HepG2 (cell line): ENCODE results near the gene BTBD7. TPM values are rescaled to one million over a fixed set of nuclear protein-coding genes. Genes with fewer than 3 reads are reported as not detected.

ENCODE experiments used
- ATAC-seq: fragments of 200-7000 bp; cut with Tn5 transposase; 3 replicates; pipeline ENCODE4 v1.9.1; 2020; ENCODE audit warnings: mild to moderate bottlenecking, moderate library complexity
- BruUV-seq: library from RNA; stranded (reverse); fragments of 400-500 nt; replicated peaks from 2 replicates; lab custom pipeline; 2021; lab: Mats Ljungman, UMichigan
- CTCF ChIA-PET: fragments of 300-600 bp; formaldehyde crosslinking; extraction: SDS; loops from one replicate; lab custom pipeline; 2021; ENCODE audit warnings: low total read pairs, inconsistent platforms, low intra/inter-chr PET ratio; lab: Yijun Ruan, JAX
- POLR2A ChIA-PET: fragments of 350-600 bp; sonication (Branson Sonifier 250); formaldehyde crosslinking; loops from one replicate; lab custom pipeline; 2020; ENCODE audit warnings: antibody characterized with exemption, inconsistent platforms; lab: Yijun Ruan, JAX
- DNase-seq: peaks from one replicate; pipeline ENCODE4 v3.0.0-alpha.2; 2015; ENCODE audit warnings: low spot score
- FAIRE-seq: peaks from 3 replicates; lab custom pipeline; 2011; peaks lifted over from hg19 to GRCh38; lab: Jason Lieb, UNC
- H2AFZ ChIP-seq: one replicate; pipeline ENCODE4 v1.6.1; 2011; ENCODE audit warnings: low read length, inconsistent platforms
- H3K27ac ChIP-seq: fragments of 300-600 bp; 3 replicates; pipeline ENCODE4 v1.8.0; 2011; ENCODE audit warnings: mixed run types, mild to moderate bottlenecking, mixed read lengths, low read length, inconsistent platforms; ENCODE audit not compliant: insufficient read depth; ENCODE audit errors: extremely low read length
- H3K27me3 ChIP-seq, 2 experiments: fragments of 200-600 bp in 1 of 2; 2 replicates in 1 of 2; 3 replicates in 1 of 2; pipeline versions ENCODE4 v1.6.0 to v1.8.0; 2011; ENCODE audit warnings: low read length in 2 of 2, mild to moderate bottlenecking in 2 of 2, moderate library complexity in 2 of 2, inconsistent platforms in 1 of 2; ENCODE audit not compliant: insufficient read depth in 2 of 2, control insufficient read depth in 1 of 2
- H3K36me3 ChIP-seq, 2 experiments: fragments of 200-600 bp in 1 of 2; replicated peaks in 1 of 2; 2 replicates in 1 of 2; 3 replicates in 1 of 2; pipeline versions ENCODE4 v1.5.1 to v1.8.0; 2011; ENCODE audit warnings: low read length in 2 of 2, inconsistent platforms in 1 of 2; ENCODE audit not compliant: insufficient read depth in 2 of 2, control insufficient read depth in 1 of 2
- H3K4me1 ChIP-seq: 2 replicates; pipeline ENCODE4 v1.5.1; 2012; ENCODE audit warnings: low read length, inconsistent platforms; ENCODE audit not compliant: insufficient read depth
- H3K4me2 ChIP-seq: 2 replicates; pipeline ENCODE4 v1.6.0; 2011; ENCODE audit warnings: low read depth, low read length, inconsistent platforms
- H3K4me3 ChIP-seq, 3 experiments: fragments of 200-600 bp in 1 of 3; sonication (generic), shearing (Covaris generic) in 1 of 3; replicated peaks in 1 of 3; 2 replicates each; pipeline ENCODE4 v1.5.1; 2011 to 2016; ENCODE audit warnings: low read length in 3 of 3, inconsistent platforms in 2 of 3, low read depth in 2 of 3, mild to moderate bottlenecking in 2 of 3, control low read depth in 1 of 3, mixed read lengths in 1 of 3; ENCODE audit not compliant: insufficient read depth in 1 of 3
- H3K79me2 ChIP-seq: one replicate; pipeline ENCODE4 v1.6.1; 2011; ENCODE audit warnings: low read length, inconsistent platforms; ENCODE audit not compliant: insufficient read depth
- H3K9ac ChIP-seq: 2 replicates; pipeline ENCODE4 v1.6.0; 2011; ENCODE audit warnings: mild to moderate bottlenecking, low read depth, low read length, inconsistent platforms; ENCODE audit not compliant: insufficient read depth
- H3K9me3 ChIP-seq: 2 replicates; pipeline ENCODE4 v1.5.1; 2012; ENCODE audit warnings: mild to moderate bottlenecking, low read length
- H4K20me1 ChIP-seq: 2 replicates; pipeline ENCODE4 v1.6.0; 2011; ENCODE audit warnings: inconsistent platforms, mild to moderate bottlenecking, low read length, moderate library complexity; ENCODE audit not compliant: insufficient read depth
- RAD21 ChIP-seq: fragments of 450-650 bp; formaldehyde crosslinking; IDR thresholded peaks from 2 replicates; pipeline ENCODE4 v1.5.0; 2020; ENCODE audit warnings: mild to moderate bottlenecking
- SAP130 ChIP-seq: IDR thresholded peaks from 2 replicates; pipeline ENCODE4 v1.6.1; 2016; ENCODE audit warnings: low read depth
- SMAD3 ChIP-seq: sonication (generic); formaldehyde crosslinking; IDR thresholded peaks from 2 replicates; pipeline ENCODE4 v1.4.0; 2020; ENCODE audit warnings: missing genetic modification reagents
- THYN1 ChIP-seq: sonication (generic); formaldehyde crosslinking; IDR thresholded peaks from 2 replicates; pipeline ENCODE4 v1.8.1; 2023; ENCODE audit warnings: low read depth, mild to moderate bottlenecking, moderate library complexity, missing genetic modification reagents, borderline replicate concordance
- TSC22D2 ChIP-seq: sonication (generic); formaldehyde crosslinking; IDR thresholded peaks from 2 replicates; pipeline ENCODE4 v1.5.1; 2020; ENCODE audit warnings: missing genetic modification reagents, mild to moderate bottlenecking, borderline replicate concordance
- WGBS: methylation state at CpG from one replicate; pipeline ENCODE4 v1.1.6; 2017; ENCODE audit warnings: low lambda C conversion rate; 5-methylcytosine and 5-hydroxymethylcytosine counted together
- in situ Hi-C: cut with HindIII; loops from 2 replicates; pipeline ENCODE4 v1.10.0; 2017; ENCODE audit warnings: low pct_unique_long_range_greater_than_20kb; ENCODE audit not compliant: extremely low pct_ligation_motif_present
- intact Hi-C: fragments of 100-400 bp; cut with micrococcal nuclease; formaldehyde crosslinking; loops from one replicate; pipeline ENCODE4 v1.10.0; 2022; ENCODE audit not compliant: unreplicated experiment
- polyA plus RNA-seq, 8 experiments: library from polyadenylated mRNA; depleted of rRNA in 3 of 8; stranded (reverse) in 7 of 8; unstranded in 1 of 8; fragments of >200 nt; fragmentation: Illumina TruSeq in 4 of 8; extraction: Trizol in 4 of 8; gene quantifications; 2 replicates each; pipeline versions ENCODE4 v1.2.1 to v1.2.3, GENCODE V29; 2011 to 2016; ENCODE audit warnings: low read depth in 4 of 8, missing spikeins in 1 of 8, mixed read lengths in 1 of 8; ENCODE audit not compliant: insufficient read depth in 1 of 8
- total RNA-seq, 5 experiments: library from RNA; depleted of rRNA; stranded (reverse); fragments of >200 nt; fragmentation: Illumina TruSeq; extraction: Trizol; gene quantifications; 2 replicates each; pipeline ENCODE4 v1.2.3, GENCODE V29; 2016; ENCODE audit warnings: low read depth in 1 of 5
- TF ChIP-seq, protein P1 (sequence below): sonication (generic); formaldehyde crosslinking; IDR thresholded peaks from 2 replicates; pipeline ENCODE4 v1.8.1; 2023; ENCODE audit warnings: mild to moderate bottlenecking, inconsistent platforms, moderate library complexity, missing genetic modification reagents, borderline replicate concordance
- TF ChIP-seq, protein P2 (sequence below): sonication (generic); formaldehyde crosslinking; IDR thresholded peaks from 2 replicates; pipeline ENCODE4 v1.5.0; 2020; ENCODE audit warnings: missing genetic modification reagents
- TF ChIP-seq, protein P3 (sequence below): sonication (generic); formaldehyde crosslinking; conservative IDR thresholded peaks from 2 replicates; pipeline ENCODE4 v1.8.0; 2022; ENCODE audit warnings: low read depth, missing genetic modification reagents
- TF ChIP-seq, protein P4 (sequence below): sonication (generic); formaldehyde crosslinking; IDR thresholded peaks from one replicate; pipeline ENCODE4 v1.5.1; 2020; ENCODE audit warnings: mild to moderate bottlenecking, missing genetic modification reagents; ENCODE audit errors: not compliant biosample characterization

Gene BTBD7
- total and polyA plus RNA-seq, 2 of the 13 experiments (the other 11 are each of a cell fraction or from before 2014, with no cell fraction given): 11.6 to 15.2 TPM

- TF ChIP-seq, protein P1, sequence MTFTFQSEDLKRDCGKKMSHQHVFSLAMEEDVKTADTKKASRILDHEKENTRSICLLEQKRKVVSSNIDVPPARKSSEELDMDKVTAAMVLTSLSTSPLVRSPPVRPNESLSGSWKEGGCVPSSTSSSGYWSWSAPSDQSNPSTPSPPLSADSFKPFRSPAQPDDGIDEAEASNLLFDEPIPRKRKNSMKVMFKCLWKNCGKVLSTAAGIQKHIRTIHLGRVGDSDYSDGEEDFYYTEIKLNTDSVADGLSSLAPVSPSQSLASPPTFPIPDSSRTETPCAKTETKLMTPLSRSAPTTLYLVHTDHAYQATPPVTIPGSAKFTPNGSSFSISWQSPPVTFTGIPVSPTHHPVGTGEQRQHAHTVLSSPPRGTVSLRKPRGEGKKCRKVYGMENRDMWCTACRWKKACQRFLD (CRISPR knock-in tag): no peak
- TF ChIP-seq, protein P2, sequence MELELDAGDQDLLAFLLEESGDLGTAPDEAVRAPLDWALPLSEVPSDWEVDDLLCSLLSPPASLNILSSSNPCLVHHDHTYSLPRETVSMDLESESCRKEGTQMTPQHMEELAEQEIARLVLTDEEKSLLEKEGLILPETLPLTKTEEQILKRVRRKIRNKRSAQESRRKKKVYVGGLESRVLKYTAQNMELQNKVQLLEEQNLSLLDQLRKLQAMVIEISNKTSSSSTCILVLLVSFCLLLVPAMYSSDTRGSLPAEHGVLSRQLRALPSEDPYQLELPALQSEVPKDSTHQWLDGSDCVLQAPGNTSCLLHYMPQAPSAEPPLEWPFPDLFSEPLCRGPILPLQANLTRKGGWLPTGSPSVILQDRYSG (CRISPR knock-in tag): no peak
- TF ChIP-seq THYN1 (CRISPR knock-in tag) (no peak), TSC22D2 (CRISPR knock-in tag) (no peak)
- TF ChIP-seq, protein P3, sequence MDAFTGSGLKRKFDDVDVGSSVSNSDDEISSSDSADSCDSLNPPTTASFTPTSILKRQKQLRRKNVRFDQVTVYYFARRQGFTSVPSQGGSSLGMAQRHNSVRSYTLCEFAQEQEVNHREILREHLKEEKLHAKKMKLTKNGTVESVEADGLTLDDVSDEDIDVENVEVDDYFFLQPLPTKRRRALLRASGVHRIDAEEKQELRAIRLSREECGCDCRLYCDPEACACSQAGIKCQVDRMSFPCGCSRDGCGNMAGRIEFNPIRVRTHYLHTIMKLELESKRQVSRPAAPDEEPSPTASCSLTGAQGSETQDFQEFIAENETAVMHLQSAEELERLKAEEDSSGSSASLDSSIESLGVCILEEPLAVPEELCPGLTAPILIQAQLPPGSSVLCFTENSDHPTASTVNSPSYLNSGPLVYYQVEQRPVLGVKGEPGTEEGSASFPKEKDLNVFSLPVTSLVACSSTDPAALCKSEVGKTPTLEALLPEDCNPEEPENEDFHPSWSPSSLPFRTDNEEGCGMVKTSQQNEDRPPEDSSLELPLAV (CRISPR knock-in tag): no peak
These were observed 112.3 kb downstream of the BTBD7 start (continued) for GRCh38 chr14:93220509-93220908.

DNA sequence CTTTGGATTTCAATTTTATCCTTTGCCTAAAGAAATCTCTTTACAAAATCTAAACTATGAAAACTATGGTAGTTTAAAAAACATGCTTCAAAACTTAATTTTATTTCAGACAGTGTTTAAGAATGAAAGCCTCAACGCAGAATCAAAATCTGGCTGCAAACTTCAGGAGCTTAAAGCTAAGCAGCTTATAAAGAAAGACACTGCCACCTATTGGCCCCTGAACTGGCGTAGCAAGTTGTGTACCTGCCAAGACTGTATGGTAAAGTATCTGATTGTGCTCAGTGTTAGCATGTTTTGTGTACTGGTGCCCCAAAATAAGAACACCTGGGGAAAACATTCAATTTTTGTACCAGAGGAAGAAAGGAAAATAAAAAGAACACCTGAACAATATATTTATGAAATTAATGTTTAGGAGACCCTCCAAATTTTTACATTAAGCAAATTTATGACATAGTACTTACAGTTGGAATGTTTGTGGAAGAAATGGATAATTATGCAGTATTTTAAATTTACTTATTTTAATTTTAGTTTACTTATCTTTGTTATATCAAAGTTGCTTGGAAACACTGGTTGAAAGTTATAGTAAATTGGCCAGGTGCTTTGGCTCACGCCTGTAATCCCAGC lies 113.6 kb downstream of the BTBD7 start:
- WGBS: 83% methylated on average over 3 of the region's 3 CpGs
- BruUV-seq: no TSS peak
- intact Hi-C loops (no loop called here), in situ Hi-C loops (no loop called here)
- Histone ChIP-seq H3K4me2 (no peak overlapping the region), H3K36me3 (peaks cover 0 to 11% of the 10 kb centered on the region in 2 experiments; a peak in 3 of 5 replicates), H3K79me2 (no peaks in the 10 kb centered on the region), H4K20me1 (no peaks in the 10 kb centered on the region), H3K4me3 (no peak overlapping the region), H3K9ac (no peak overlapping the region), H3K27ac (no peak overlapping the region), H2AFZ (no peak overlapping the region), H3K4me1 (no peaks in the 10 kb centered on the region), H3K27me3 (no peaks in the 10 kb centered on the region), H3K9me3 (no peaks in the 10 kb centered on the region)
- ChIA-PET CTCF (interaction anchor here (1.2 to 1.6 kb wide), 4 partner anchors 11 to 267 kb away, joined by 3 to 11 read pairs (median 5); partner anchors contain the start of gene ITPK1), POLR2A (interaction anchor here (0.6 to 1.0 kb wide), 3 partner anchors 12 to 106 kb away, joined by 3 to 4 read pairs (median 3); partner anchors contain the start of genes GON7, LYSET, MOAP1 and UBR7)
- DNase-seq (peak; percentile 67), ATAC-seq (peak; percentile 85), FAIRE-seq (peak; percentile 90)
- TF ChIP-seq RAD21 (CRISPR knock-in tag) (peak; percentile 30; the same call in 1 of the 2 replicates), SAP130 (peak; percentile 36; the same call in 1 of the 2 replicates), SMAD3 (0 out of 2 replicates have a peak, but pooled peaks have one; percentile 22)
- TF ChIP-seq, protein P4, sequence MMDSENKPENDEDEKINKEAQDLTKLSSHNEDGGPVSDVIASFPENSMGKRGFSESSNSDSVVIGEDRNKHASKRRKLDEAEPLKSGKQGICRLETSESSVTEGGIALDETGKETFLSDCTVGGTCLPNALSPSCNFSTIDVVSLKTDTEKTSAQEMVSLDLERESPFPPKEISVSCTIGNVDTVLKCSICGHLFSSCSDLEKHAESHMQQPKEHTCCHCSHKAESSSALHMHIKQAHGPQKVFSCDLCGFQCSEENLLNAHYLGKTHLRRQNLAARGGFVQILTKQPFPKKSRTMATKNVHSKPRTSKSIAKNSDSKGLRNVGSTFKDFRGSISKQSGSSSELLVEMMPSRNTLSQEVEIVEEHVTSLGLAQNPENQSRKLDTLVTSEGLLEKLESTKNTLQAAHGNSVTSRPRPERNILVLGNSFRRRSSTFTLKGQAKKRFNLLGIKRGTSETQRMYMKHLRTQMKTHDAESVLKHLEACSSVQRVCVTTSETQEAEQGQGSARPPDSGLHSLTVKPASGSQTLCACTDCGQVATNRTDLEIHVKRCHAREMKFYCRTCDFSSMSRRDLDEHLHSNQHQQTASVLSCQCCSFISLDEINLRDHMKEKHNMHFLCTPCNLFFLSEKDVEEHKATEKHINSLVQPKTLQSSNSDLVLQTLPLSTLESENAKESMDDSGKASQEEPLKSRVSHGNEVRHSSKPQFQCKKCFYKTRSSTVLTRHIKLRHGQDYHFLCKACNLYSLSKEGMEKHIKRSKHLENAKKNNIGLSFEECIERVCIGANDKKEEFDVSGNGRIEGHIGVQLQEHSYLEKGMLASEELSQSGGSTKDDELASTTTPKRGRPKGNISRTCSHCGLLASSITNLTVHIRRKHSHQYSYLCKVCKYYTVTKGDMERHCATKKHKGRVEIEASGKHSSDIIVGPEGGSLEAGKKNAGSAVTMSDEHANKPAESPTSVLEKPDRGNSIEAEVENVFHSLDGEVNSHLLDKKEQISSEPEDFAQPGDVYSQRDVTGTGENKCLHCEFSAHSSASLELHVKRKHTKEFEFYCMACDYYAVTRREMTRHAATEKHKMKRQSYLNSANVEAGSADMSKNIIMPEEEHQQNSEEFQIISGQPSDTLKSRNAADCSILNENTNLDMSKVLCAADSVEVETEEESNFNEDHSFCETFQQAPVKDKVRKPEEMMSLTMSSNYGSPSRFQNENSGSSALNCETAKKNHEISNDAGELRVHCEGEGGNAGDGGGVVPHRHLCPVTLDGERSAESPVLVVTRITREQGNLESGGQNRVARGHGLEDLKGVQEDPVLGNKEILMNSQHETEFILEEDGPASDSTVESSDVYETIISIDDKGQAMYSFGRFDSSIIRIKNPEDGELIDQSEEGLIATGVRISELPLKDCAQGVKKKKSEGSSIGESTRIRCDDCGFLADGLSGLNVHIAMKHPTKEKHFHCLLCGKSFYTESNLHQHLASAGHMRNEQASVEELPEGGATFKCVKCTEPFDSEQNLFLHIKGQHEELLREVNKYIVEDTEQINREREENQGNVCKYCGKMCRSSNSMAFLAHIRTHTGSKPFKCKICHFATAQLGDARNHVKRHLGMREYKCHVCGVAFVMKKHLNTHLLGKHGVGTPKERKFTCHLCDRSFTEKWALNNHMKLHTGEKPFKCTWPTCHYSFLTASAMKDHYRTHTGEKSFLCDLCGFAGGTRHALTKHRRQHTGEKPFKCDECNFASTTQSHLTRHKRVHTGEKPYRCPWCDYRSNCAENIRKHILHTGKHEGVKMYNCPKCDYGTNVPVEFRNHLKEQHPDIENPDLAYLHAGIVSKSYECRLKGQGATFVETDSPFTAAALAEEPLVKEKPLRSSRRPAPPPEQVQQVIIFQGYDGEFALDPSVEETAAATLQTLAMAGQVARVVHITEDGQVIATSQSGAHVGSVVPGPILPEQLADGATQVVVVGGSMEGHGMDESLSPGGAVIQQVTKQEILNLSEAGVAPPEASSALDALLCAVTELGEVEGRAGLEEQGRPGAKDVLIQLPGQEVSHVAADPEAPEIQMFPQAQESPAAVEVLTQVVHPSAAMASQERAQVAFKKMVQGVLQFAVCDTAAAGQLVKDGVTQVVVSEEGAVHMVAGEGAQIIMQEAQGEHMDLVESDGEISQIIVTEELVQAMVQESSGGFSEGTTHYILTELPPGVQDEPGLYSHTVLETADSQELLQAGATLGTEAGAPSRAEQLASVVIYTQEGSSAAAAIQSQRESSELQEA (CRISPR knock-in tag): no peak
